Measurements from ENCODE around the gene UGGT1.

The UGGT1 gene

DNA sequence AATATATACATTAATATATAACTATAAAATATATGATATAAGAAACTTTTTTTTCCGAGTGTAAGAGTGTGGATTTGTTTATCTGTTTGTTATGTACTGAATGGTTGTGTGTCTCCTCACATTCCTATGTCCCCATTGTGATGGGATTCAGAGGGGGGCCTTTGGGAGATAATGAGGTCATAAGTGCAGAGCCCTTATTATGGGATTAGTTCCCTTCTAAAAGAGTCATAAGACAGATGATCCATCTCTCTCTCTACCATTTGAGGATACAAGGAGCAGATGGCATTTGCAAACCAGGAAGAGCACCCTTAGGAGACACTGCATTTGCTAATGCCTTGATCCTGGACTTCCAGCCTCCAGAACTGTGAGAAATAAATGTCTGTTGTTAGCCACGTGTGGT, 32.9 kb upstream of the UGGT1 start:
- TF ChIP-seq, protein P1, sequence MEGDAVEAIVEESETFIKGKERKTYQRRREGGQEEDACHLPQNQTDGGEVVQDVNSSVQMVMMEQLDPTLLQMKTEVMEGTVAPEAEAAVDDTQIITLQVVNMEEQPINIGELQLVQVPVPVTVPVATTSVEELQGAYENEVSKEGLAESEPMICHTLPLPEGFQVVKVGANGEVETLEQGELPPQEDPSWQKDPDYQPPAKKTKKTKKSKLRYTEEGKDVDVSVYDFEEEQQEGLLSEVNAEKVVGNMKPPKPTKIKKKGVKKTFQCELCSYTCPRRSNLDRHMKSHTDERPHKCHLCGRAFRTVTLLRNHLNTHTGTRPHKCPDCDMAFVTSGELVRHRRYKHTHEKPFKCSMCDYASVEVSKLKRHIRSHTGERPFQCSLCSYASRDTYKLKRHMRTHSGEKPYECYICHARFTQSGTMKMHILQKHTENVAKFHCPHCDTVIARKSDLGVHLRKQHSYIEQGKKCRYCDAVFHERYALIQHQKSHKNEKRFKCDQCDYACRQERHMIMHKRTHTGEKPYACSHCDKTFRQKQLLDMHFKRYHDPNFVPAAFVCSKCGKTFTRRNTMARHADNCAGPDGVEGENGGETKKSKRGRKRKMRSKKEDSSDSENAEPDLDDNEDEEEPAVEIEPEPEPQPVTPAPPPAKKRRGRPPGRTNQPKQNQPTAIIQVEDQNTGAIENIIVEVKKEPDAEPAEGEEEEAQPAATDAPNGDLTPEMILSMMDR (IDR thresholded peaks at IDR 0.05; ENCODE audit: extremely low read depth, missing control alignments), result no peak
- DNase-seq (ENCODE audit: low spot score), result no peak

DNA sequence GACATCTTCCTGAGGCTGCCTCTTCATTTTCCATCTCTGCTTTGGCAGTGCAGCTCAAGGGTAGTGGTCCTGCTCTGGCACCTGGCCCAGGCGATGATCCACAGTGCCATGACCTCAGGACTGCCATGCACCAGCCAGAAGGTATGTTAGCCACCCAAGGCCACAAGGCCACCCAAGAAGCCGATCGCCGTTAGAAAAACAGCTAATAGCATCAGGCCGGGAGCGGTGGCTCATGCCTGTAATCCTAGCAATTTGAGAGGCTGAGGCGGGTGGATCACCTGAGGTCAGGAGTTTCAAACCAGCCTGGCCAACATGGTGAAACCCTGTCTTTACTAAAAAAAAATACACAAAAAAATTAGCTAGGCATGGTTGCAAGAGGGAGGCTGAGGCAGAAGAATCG, 28.4 kb upstream of the UGGT1 start:
- no peak for DNase-seq (ENCODE audit: low spot score)
- TF ChIP-seq, protein P1 (IDR thresholded peaks at IDR 0.05; ENCODE audit: extremely low read depth, missing control alignments), result no peak

DNA sequence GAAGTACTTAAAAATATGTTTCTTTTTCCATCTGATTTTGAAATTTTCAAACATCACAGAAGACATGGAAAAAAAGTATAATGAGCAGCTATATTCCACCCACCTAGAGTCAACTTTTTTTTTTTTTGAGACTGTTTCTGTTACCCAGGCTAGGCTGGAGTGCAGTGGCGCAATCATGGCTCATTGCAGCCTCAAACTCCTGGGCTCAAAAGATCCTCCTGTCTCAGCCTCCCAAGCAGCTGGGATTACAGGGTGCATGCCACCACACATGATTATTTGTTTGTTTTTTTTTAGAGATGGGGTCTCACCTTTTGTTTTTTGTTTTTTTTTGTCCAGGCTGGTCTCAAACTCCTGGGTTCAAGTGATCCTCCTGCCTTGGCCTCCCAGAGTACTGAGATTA, 26.6 kb upstream of the UGGT1 start:
- TF ChIP-seq, protein P1 (IDR thresholded peaks at IDR 0.05; ENCODE audit: extremely low read depth, missing control alignments), result no peak
- no peak for DNase-seq (ENCODE audit: low spot score)

DNA sequence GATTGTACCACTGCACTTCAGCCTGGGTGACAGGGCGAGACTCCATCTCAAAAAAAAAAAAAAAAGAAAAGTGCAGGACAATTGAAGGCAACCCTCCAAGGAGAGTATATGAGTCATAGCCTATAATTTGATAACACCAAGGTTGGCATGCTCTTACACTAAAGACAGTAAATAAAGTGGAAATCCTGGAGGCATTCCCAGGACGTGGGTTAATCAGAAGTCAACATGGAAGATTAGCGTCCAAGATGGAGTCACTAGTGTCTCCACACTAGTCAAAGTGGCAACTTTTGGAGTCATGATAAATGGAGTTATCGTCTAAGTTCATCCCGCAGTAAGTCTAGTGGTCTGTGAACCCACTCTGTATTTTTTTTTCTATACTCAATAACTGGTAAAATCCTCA, 21.2 kb upstream of the UGGT1 start:
- TF ChIP-seq, protein P1 (IDR thresholded peaks at IDR 0.05; ENCODE audit: extremely low read depth, missing control alignments), result no peak

DNA sequence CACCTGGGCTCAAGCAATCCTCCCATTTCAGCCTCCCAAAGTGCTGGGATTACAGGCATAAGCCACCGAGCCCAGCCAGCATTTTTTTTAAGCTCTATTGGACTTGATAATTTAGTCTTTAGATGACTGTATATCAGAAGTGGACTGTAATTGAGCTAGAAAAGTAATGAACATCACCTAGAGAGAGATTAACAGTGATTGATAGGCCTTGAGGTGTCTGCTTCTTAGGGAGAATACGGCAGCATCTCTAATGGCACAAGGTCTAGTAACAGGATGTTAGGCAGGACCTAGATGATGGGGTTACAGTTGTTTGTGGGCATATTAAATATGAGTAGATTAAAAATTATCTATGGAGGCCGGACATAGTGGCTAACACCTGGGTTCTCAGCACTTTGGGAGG, 17.7 kb upstream of the UGGT1 start:
- TF ChIP-seq, protein P1 (IDR thresholded peaks at IDR 0.05; ENCODE audit: extremely low read depth, missing control alignments), result no peak
- DNase-seq (ENCODE audit: low spot score), result no peak

More for the DNA sequence above, 21.2 kb upstream of the UGGT1 start:
- no peak for DNase-seq (ENCODE audit: low spot score)

DNA sequence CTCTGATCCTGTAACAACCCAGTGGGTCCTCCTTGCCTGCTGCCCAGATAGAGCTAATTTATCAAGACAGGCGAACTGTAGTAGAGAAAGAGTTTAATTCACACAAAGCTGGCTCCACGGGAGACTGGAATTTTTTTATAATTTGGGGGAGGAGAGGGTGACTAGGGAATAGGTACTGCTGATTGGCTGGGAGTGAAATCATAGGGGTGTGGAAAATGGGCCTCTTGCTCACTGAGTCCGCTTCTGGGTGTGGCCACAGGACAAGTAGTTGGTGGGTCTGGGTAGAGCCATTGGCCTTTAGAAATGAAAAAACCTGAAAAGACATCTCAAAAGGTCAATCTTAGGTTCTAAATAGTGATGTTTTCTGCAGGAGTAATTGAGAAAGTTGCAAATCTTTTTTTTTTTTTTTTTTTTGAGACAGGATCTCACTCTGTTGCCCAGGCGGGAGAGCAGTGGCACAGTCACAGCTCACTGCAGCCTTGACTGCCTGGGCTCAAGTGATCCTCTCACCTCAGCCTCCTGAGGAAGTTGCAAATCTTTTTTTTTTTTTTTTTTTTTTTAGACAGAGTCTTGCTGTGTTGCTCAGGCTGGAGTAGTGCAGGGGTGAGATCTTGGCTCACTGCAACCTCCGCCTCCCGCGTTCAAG, 14.4 kb upstream of the UGGT1 start:
- TF ChIP-seq, protein P1 (IDR thresholded peaks at IDR 0.05; ENCODE audit: extremely low read depth, missing control alignments), result no peak
- no peak for DNase-seq (ENCODE audit: low spot score)

DNA sequence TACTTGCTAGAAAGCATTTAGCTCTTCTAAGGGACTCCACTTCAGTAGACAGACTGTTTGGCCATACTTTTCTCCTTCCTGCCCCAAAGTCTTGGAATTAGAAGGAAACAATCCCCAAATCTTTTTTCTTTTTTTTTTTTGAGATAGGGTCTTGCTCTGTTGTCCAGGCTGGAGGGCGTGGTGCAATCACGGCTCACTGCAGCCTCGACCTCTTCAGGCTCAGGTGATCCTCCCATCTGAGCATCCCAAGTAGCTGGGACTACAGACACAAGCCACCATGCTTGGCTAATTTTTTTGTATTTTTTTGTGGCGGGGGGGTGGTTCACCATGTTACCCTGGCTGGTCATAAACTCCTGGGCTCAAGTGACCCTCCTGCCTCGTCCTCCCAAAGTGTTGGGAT, 6.2 kb upstream of the UGGT1 start:
- no peak for DNase-seq (ENCODE audit: low spot score)
- TF ChIP-seq, protein P1 (IDR thresholded peaks at IDR 0.05; ENCODE audit: extremely low read depth, missing control alignments), result no peak
